A549 (cell line): Measurements from ENCODE around the gene SNX3. TPM values are rescaled to one million over a fixed set of nuclear protein-coding genes. Genes with fewer than 3 reads are reported as not detected.
A peak's percentile ranks its signal among the peaks of the same experiment; 100 is the strongest.

Experiments used
- ATAC-seq, 2 experiments: fragments of 200-7000 bp in 1 of 2; fragments of >200 bp in 1 of 2; cut with Nextera tagmentation in 1 of 2; cut with Tn5 transposase in 1 of 2; 3 replicates each; pipeline versions ENCODE4 v1.8.0 to v1.9.1; 2018 to 2020; ENCODE audit warnings: mild to moderate bottlenecking in 1 of 2, moderate library complexity in 1 of 2
- CTCF ChIA-PET: fragments of 300-600 bp; sonication (Branson Sonifier 250); formaldehyde crosslinking; extraction: SDS; loops from one replicate; lab custom pipeline; 2021; ENCODE audit warnings: antibody characterized with exemption, inconsistent platforms; lab: Yijun Ruan, JAX
- POLR2A ChIA-PET: fragments of 350-600 bp; formaldehyde crosslinking; extraction: SDS; loops from one replicate; lab custom pipeline; 2021; ENCODE audit warnings: antibody characterized with exemption, inconsistent platforms; lab: Yijun Ruan, JAX
- DNase-seq, 2 experiments: peaks; one replicate each; pipeline versions ENCODE4 v3.0.0 to v3.0.0-alpha.2; 2011 to 2016; ENCODE audit warnings: low read depth in 1 of 2, low spot score in 1 of 2
- FAIRE-seq: peaks from 2 replicates; lab custom pipeline; 2011; peaks lifted over from hg19 to GRCh38; lab: Jason Lieb, UNC
- H3K27ac ChIP-seq, 2 experiments: fragments of >200 bp; sonication (Bioruptor Twin); formaldehyde crosslinking; 3 replicates each; pipeline ENCODE4 v1.5.1; 2016 to 2017
- H3K4me1 ChIP-seq: fragments of >200 bp; sonication (Bioruptor Twin); formaldehyde crosslinking; 3 replicates; pipeline ENCODE4 v1.6.1; 2016
- H3K4me2 ChIP-seq: fragments of >200 bp; sonication (Bioruptor Twin); formaldehyde crosslinking; 3 replicates; pipeline ENCODE4 v1.6.1; 2016
- H3K4me3 ChIP-seq: fragments of >200 bp; sonication (Bioruptor Twin); formaldehyde crosslinking; 3 replicates; pipeline ENCODE4 v1.5.1; 2016
- H3K9me3 ChIP-seq: fragments of >200 bp; sonication (Bioruptor Twin); formaldehyde crosslinking; 3 replicates; pipeline ENCODE4 v1.6.1; 2016
- CEBPB ChIP-seq, 2 experiments: fragments of >200 bp in 1 of 2; sonication (Bioruptor Twin) in 1 of 2; formaldehyde crosslinking in 1 of 2; IDR thresholded peaks; 2 replicates each; pipeline ENCODE4 v1.6.1; 2012 to 2016
- EHF ChIP-seq: fragments of 250-450 bp; sonication (Bioruptor Pico); IDR thresholded peaks from 2 replicates; pipeline ENCODE4 v1.5.0; 2020; ENCODE audit warnings: mild to moderate bottlenecking
- EHMT2 ChIP-seq: fragments of 200-600 bp; sonication (generic); IDR thresholded peaks from 2 replicates; pipeline ENCODE4 v1.6.1; 2016; ENCODE audit warnings: antibody characterized with exemption, low read depth, mild to moderate bottlenecking, moderate library complexity
- FOSL2 ChIP-seq, 2 experiments: fragments of 450-650 bp in 1 of 2; fragments of >200 bp in 1 of 2; sonication (Bioruptor Twin) in 1 of 2; formaldehyde crosslinking; IDR thresholded peaks; 2 replicates each; pipeline versions ENCODE4 v1.5.0 to v1.6.1; 2016 to 2020; ENCODE audit warnings: mild to moderate bottlenecking in 1 of 2, moderate library complexity in 1 of 2
- GATA3 ChIP-seq: IDR thresholded peaks from 2 replicates; pipeline ENCODE4 v1.6.1; 2012; ENCODE audit warnings: borderline replicate concordance
- HMGXB4 ChIP-seq: fragments of 250-450 bp; sonication (Bioruptor Pico); IDR thresholded peaks from 2 replicates; pipeline ENCODE4 v1.5.0; 2021; ENCODE audit warnings: mild to moderate bottlenecking, moderate library complexity, borderline replicate concordance
- JUN ChIP-seq, 2 experiments: fragments of >200 bp; sonication (Bioruptor Twin); formaldehyde crosslinking; IDR thresholded peaks; 2 replicates in 1 of 2; 3 replicates in 1 of 2; pipeline ENCODE4 v1.6.1; 2016 to 2017
- JUNB ChIP-seq: fragments of >200 bp; sonication (Bioruptor Twin); formaldehyde crosslinking; IDR thresholded peaks from 2 replicates; pipeline ENCODE4 v1.6.1; 2016
- MAFK ChIP-seq: fragments of 450-650 bp; IDR thresholded peaks from 2 replicates; pipeline ENCODE4 v1.6.1; 2014; ENCODE audit not compliant: partially characterized antibody
- NFE2L2 ChIP-seq: fragments of 150-350 bp; conservative IDR thresholded peaks from 2 replicates; pipeline ENCODE4 v1.6.1; 2014; ENCODE audit warnings: low read length
- PHF8 ChIP-seq: fragments of 200-600 bp; sonication (generic); IDR thresholded peaks from 2 replicates; pipeline ENCODE4 v1.6.1; 2016; ENCODE audit warnings: low read depth, mild to moderate bottlenecking, antibody characterized with exemption, moderate library complexity, borderline replicate concordance
- POLR2A ChIP-seq: IDR thresholded peaks from 2 replicates; pipeline ENCODE4 v1.6.1; 2012; ENCODE audit warnings: mild to moderate bottlenecking, low read length
- POLR2AphosphoS2 ChIP-seq: conservative IDR thresholded peaks from 2 replicates; pipeline ENCODE4 v1.6.1; 2012; ENCODE audit warnings: low read length, improper control_type of control experiment, inconsistent platforms
- RAD21 ChIP-seq, 2 experiments: fragments of >200 bp in 1 of 2; sonication (Bioruptor Twin) in 1 of 2; formaldehyde crosslinking in 1 of 2; IDR thresholded peaks in 1 of 2; conservative IDR thresholded peaks in 1 of 2; 2 replicates in 1 of 2; 3 replicates in 1 of 2; pipeline ENCODE4 v1.6.1; 2012 to 2018; ENCODE audit warnings: inconsistent platforms in 1 of 2
- TFCP2L1 ChIP-seq: fragments of 250-450 bp; sonication (Bioruptor Pico); IDR thresholded peaks from 2 replicates; pipeline ENCODE4 v1.5.0; 2021; ENCODE audit warnings: mild to moderate bottlenecking
- ZC3H11A ChIP-seq: fragments of 450-650 bp; IDR thresholded peaks from 2 replicates; pipeline ENCODE4 v1.6.1; 2014; ENCODE audit warnings: antibody characterized with exemption, mild to moderate bottlenecking
- ZSCAN20 ChIP-seq: fragments of 250-450 bp; sonication (Bioruptor Pico); IDR thresholded peaks from 2 replicates; pipeline ENCODE4 v1.8.0; 2022; ENCODE audit warnings: mild to moderate bottlenecking, moderate library complexity
- WGBS: methylation state at CpG from one replicate; pipeline ENCODE4 v1.1.6; 2017; ENCODE audit errors: missing lambda C conversion rate; 5-methylcytosine and 5-hydroxymethylcytosine counted together
- polyA plus RNA-seq, 4 experiments: library from polyadenylated mRNA; depleted of rRNA in 3 of 4; stranded (reverse); fragments of >200 nt; fragmentation: RNase III in 1 of 4; extraction: RNeasy Plus Mini Kit Qiagen cat#74134 plus additional on column Dnase treatment in 1 of 4; gene quantifications; 2 replicates in 3 of 4; 3 replicates in 1 of 4; pipeline ENCODE4 v1.2.3, GENCODE V29; 2011 to 2017
- TF ChIP-seq, protein P1 (sequence below): IDR thresholded peaks from 2 replicates; pipeline ENCODE4 v1.6.1; 2012

Gene SNX3
- polyA plus RNA-seq, 2 of the 4 experiments (the other 2 are of a cell fraction), result 106 to 214 TPM

GRCh38 chr6:108200631-108201030 lies 60.2 kb downstream of the SNX3 start:
- WGBS, result 5% methylated on average over 7 of the region's 7 CpGs
- FAIRE-seq, result no peak

DNA sequence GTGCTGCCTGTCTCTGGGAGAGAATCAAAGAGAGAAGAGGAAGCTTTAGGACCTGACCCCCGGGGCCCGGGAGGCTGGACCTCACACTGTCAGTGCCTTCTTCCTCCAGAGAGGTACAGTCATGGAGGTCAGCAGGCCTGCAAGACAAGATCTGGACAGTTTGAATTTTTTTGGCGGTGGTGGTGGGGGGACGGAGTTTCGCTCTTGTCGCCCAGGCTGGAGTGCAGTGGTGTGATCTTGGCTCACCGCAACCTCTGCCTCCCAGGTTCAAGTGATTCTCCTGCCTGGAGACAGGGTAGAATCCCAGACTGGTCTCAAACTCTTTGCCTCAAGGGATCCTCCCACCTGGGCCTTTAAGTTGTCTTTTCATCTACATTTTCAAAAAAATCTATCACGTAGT lies 60.7 kb downstream of the SNX3 start:
- no peaks in the 10 kb centered on the region for H3K9me3 ChIP-seq
- H3K4me2 ChIP-seq, result peak overlapping the region; percentile 51
- ChIA-PET CTCF (interaction anchor here (0.8 kb wide), 1 partner anchor 55 kb away, joined by 3 read pairs; no protein-coding TSS in a partner anchor), POLR2A (interaction anchor here (0.6 kb wide), 1 partner anchor 73 kb away, joined by 4 read pairs; no protein-coding TSS in a partner anchor)
- WGBS, result 93% methylated on average over 8 of the region's 8 CpGs
- DNase-seq (no peak), FAIRE-seq (no peak), ATAC-seq (peak in 1 of 2 experiments; percentile 14; a peak in 2 of 6 replicates)
- H3K27ac ChIP-seq, result peak overlapping the region in 1 of 2 experiments; percentile 22; a peak in 2 of 6 replicates
- H3K4me1 ChIP-seq, result peaks cover 17% of the 10 kb centered on the region
- H3K4me3 ChIP-seq, result no peak overlapping the region
- TF ChIP-seq JUNB (no peak), TFCP2L1 (CRISPR knock-in tag) (no peak)

More at GRCh38 chr6:108200631-108201030, 60.2 kb downstream of the SNX3 start:
- ATAC-seq (peak; percentile 88 to 94), DNase-seq (peak; percentile 26 to 78)
- TF ChIP-seq PHF8, result no peak
- 0 out of 5 replicates have a peak, but pooled peaks of 1 of the 2 experiments have one; percentile 25 for TF ChIP-seq JUN (IDR thresholded peaks at IDR 0.05)
- TF ChIP-seq CEBPB (IDR thresholded peaks at IDR 0.05), result no peak; a peak in 1 of 4 replicates
- TF ChIP-seq EHMT2, result no peak
- TF ChIP-seq FOSL2 (IDR thresholded peaks at IDR 0.05), result no peak
- TF ChIP-seq FOSL2 (CRISPR knock-in tag; IDR thresholded peaks at IDR 0.05), result peak; percentile 52; the same call in 1 of the 2 replicates
- TF ChIP-seq, protein P1, sequence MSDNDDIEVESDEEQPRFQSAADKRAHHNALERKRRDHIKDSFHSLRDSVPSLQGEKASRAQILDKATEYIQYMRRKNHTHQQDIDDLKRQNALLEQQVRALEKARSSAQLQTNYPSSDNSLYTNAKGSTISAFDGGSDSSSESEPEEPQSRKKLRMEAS, result no peak
- no peak for TF ChIP-seq JUNB
- no peak overlapping the region for H3K4me3 ChIP-seq
- CTCF ChIA-PET, result no interaction called here
- POLR2A ChIA-PET, result no interaction called here
- peak overlapping the region; percentile 51 for H3K4me2 ChIP-seq
- H3K27ac ChIP-seq, result peak overlapping the region in 1 of 2 experiments; percentile 52; a peak in 3 of 6 replicates
- peaks cover 17% of the 10 kb centered on the region for H3K4me1 ChIP-seq
- no peaks in the 10 kb centered on the region for H3K9me3 ChIP-seq

- ATAC-seq (no peak), DNase-seq (no peak), FAIRE-seq (no peak)
- CTCF ChIA-PET, result no interaction called here
- 84% methylated on average over 9 of the region's 19 CpGs for WGBS
- POLR2A ChIA-PET, result no interaction called here
- H3K9me3 ChIP-seq, result no peaks in the 10 kb centered on the region
- H3K4me1 ChIP-seq, result peaks cover 17% of the 10 kb centered on the region
- no peak overlapping the region for H3K4me2 ChIP-seq
- TF ChIP-seq POLR2AphosphoS2, result no peak
- TF ChIP-seq POLR2A, result no peak
- TF ChIP-seq CEBPB (IDR thresholded peaks at IDR 0.05), result no peak
- no peak for TF ChIP-seq RAD21 (conservative IDR thresholded peaks at IDR 0.05 in 1 of 2, IDR thresholded peaks at IDR 0.05 in 1 of 2)
- no peak overlapping the region for H3K27ac ChIP-seq
- H3K4me3 ChIP-seq, result no peak overlapping the region
These were observed 61.9 kb downstream of the SNX3 start for GRCh38 chr6:108198761-108199498.

DNA sequence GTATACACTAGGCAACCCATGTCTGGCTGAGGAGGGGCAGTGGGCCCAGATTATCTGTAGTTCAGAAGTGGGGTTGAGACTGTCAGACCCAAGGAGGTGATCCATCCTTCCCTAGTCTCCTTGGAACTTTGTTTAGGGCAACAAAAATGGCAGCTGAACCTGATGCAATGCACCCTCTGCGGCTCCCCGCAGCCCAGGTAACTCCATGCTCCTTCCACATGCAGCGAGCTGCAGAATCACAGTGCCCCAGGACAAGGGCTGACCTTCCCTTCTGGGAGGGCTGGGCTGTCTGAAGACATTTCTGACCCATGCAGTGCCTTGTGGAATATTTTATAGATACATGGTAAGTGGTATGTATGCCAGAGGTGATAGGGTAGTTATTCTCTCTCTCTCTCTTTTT lies 65.6 kb downstream of the SNX3 start:
- Histone ChIP-seq H3K4me3 (no peak overlapping the region), H3K27ac (no peak overlapping the region), H3K9me3 (no peaks in the 10 kb centered on the region), H3K4me1 (peaks cover 1% of the 10 kb centered on the region), H3K4me2 (no peak overlapping the region)
- ChIA-PET CTCF (no interaction called here), POLR2A (no interaction called here)
- 89% methylated on average over 3 of the region's 3 CpGs for WGBS
- no peak for TF ChIP-seq EHF (CRISPR knock-in tag)
- TF ChIP-seq GATA3, result no peak
- no peak for TF ChIP-seq HMGXB4
- TF ChIP-seq ZC3H11A, result no peak
- TF ChIP-seq POLR2AphosphoS2, result no peak
- no peak for TF ChIP-seq ZSCAN20 (CRISPR knock-in tag)
- no peak for TF ChIP-seq NFE2L2
- TF ChIP-seq MAFK, result no peak
- FAIRE-seq (no peak), DNase-seq (no peak), ATAC-seq (no peak)
